Measurements from ENCODE around the gene DCTN5.

DNA sequence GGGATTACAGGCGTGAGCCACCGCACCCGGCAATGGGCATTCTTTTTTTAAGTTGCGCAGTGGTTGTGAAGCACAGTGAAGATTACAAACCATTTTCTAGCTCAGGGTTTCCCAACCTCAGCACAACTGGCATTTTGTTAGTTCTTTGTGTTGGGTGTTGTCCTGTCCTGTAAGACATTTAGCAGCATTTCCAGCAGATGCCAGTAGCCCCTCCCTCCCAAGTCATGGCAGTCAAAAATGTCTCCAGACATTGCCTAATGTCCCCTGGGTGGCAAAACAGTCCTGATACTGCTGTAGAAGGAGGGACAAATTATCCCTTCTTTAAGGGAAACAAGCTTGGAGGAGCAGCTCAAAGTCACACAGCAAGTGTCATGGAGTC, 53.0 kb downstream of the DCTN5 start:
- TF ChIP-seq, protein P1, sequence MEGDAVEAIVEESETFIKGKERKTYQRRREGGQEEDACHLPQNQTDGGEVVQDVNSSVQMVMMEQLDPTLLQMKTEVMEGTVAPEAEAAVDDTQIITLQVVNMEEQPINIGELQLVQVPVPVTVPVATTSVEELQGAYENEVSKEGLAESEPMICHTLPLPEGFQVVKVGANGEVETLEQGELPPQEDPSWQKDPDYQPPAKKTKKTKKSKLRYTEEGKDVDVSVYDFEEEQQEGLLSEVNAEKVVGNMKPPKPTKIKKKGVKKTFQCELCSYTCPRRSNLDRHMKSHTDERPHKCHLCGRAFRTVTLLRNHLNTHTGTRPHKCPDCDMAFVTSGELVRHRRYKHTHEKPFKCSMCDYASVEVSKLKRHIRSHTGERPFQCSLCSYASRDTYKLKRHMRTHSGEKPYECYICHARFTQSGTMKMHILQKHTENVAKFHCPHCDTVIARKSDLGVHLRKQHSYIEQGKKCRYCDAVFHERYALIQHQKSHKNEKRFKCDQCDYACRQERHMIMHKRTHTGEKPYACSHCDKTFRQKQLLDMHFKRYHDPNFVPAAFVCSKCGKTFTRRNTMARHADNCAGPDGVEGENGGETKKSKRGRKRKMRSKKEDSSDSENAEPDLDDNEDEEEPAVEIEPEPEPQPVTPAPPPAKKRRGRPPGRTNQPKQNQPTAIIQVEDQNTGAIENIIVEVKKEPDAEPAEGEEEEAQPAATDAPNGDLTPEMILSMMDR (IDR thresholded peaks at IDR 0.05) = no peak
- TF ChIP-seq POLR2AphosphoS5 (IDR thresholded peaks at IDR 0.05) (no peak), POLR2A (IDR thresholded peaks at IDR 0.05) (no peak), EP300 (IDR thresholded peaks at IDR 0.05) (no peak)
